ENCODE results near the gene KLHL22.

DNA sequence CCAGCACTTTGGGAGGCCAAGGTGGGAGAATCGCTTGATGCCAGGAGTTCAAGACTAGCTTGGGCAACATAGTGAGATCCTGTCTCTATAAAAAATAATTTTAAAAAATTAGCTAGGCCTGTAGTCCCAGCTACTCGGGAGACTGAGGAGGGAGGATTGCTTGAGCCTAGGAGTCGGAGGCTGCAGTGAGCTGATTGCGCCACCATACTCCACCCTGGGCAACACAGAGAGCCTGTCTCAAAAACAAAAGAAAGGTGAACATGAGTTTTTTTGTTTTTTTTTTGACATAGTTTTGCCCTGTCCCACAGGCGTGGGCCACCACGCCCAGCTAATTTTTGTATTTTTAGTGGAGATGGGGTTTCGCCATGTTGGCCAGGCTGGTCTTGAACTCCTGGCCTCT is 29.5 kb upstream of the KLHL22 start:
- TF ChIP-seq EZH2 (IDR thresholded peaks at IDR 0.05) (no peak), POLR2AphosphoS5 (IDR thresholded peaks at IDR 0.05; ENCODE audit: borderline replicate concordance, low read depth, low read length) (no peak), FOXP2 (optimal IDR thresholded peaks at IDR 0.05; ENCODE audit: control extremely low read depth, extremely low read length, insufficient read depth) (no peak)
